Stimulated activated CD4-positive, alpha-beta T cell treated with anti-CD3 and anti-CD28 coated beads, Interleukin-15, amount 100 ng/mL, for 48 hours (primary cell): Measurements from ENCODE around the gene ASIC1.
A peak's percentile ranks its signal among the peaks of the same experiment; 100 is the strongest.
"Not testable (repeated sequence)": the region's sequence is repeated elsewhere in the genome, so short reads cannot be mapped to it uniquely, and the experiment has no call there.

Experiments used
- DNase-seq, 2 donors: peaks; one replicate each; pipeline ENCODE4 v3.0.0-alpha.2; 2020; ENCODE audit warnings: low read depth in 2 of 2

Gene ASIC1

GRCh38 chr12:50057000-50057841 lies at the start of gene ASIC1:
TSS of gene ASIC1 (plus strand) at chr12:50057596. CDS start at chr12:50058767, 1,171 bp downstream.
- DNase-seq = peak; percentile 32 to 39

GRCh38 chr12:50013361-50014147 lies 43.8 kb upstream of the ASIC1 start:
- DNase-seq = no peak

GRCh38 chr12:50014342-50014741 lies 43.1 kb upstream of the ASIC1 start:
- no peak for DNase-seq

GRCh38 chr12:50016501-50017475 lies 40.6 kb upstream of the ASIC1 start:
- no peak for DNase-seq

- no peak for DNase-seq
These were observed 39.8 kb upstream of the ASIC1 start for GRCh38 chr12:50017641-50018040.

GRCh38 chr12:50018154-50018553 lies 39.2 kb upstream of the ASIC1 start:
- DNase-seq = no peak

GRCh38 chr12:50018968-50019367 lies 38.4 kb upstream of the ASIC1 start:
- no peak for DNase-seq

- no peak for DNase-seq
These were observed 37.9 kb upstream of the ASIC1 start for GRCh38 chr12:50019524-50019923.

GRCh38 chr12:50021031-50021430 lies 36.4 kb upstream of the ASIC1 start:
- no peak for DNase-seq

GRCh38 chr12:50022903-50023302 lies 34.5 kb upstream of the ASIC1 start:
- no peak for DNase-seq

- no peak for DNase-seq
These were observed 33.2 kb upstream of the ASIC1 start for GRCh38 chr12:50024227-50024626.

GRCh38 chr12:50024805-50025186 lies 32.6 kb upstream of the ASIC1 start:
- DNase-seq = no peak

- DNase-seq = peak; percentile 93 to 96
These were observed 32.0 kb upstream of the ASIC1 start, which contains the start of gene RACGAP1 for GRCh38 chr12:50025187-50026059. TSS of gene RACGAP1 (minus strand) at chr12:50025494. CDS start at chr12:50016715, 8,779 bp downstream.

- no peak for DNase-seq
These were observed 30.7 kb upstream of the ASIC1 start for GRCh38 chr12:50026691-50027090.

- not testable (repeated sequence) for DNase-seq
These were observed 26.9 kb upstream of the ASIC1 start for GRCh38 chr12:50030449-50030848.

GRCh38 chr12:50032515-50032853 lies 24.9 kb upstream of the ASIC1 start:
- DNase-seq = no peak

GRCh38 chr12:50032854-50033581 lies 24.4 kb upstream of the ASIC1 start:
- no peak for DNase-seq

GRCh38 chr12:50038336-50038735 lies 19.1 kb upstream of the ASIC1 start:
- DNase-seq = no peak

GRCh38 chr12:50039151-50039835 lies 18.1 kb upstream of the ASIC1 start:
- DNase-seq = peak; percentile 75 to 86
